Activated naive CD4-positive, alpha-beta T cell treated with anti-CD3 and anti-CD28 coated beads, Interleukin-2, amount 50 U/mL, for 72 hours (primary cell): ENCODE data around the gene EIF3B. TPM values are rescaled to one million over a fixed set of nuclear protein-coding genes. Genes with fewer than 3 reads are reported as not detected.
"Not testable (repeated sequence)": the region's sequence is repeated elsewhere in the genome, so short reads cannot be mapped to it uniquely, and the experiment has no call there.

Source experiments
- ATAC-seq, 2 donors: fragments of 150-1000 bp; cut with Tn5 transposase; 2 replicates each; pipeline ENCODE4 v1.10.0; 2021; ENCODE audit warnings: mild to moderate bottlenecking in 2 of 2, moderate library complexity in 2 of 2
- DNase-seq, 2 donors: peaks; one replicate each; pipeline ENCODE4 v3.0.0; 2021 to 2022; ENCODE audit warnings: low spot score in 2 of 2
- H3K27ac Mint-ChIP-seq, 2 donors: one replicate each; pipeline ENCODE4 v1.8.0; 2022; ENCODE audit warnings: mild to moderate bottlenecking in 2 of 2, mixed read lengths in 2 of 2
- H3K36me3 Mint-ChIP-seq, 2 donors: one replicate each; pipeline ENCODE4 v1.8.0; 2022; ENCODE audit warnings: mixed read lengths in 2 of 2
- H3K9me3 Mint-ChIP-seq, 2 donors: one replicate each; pipeline ENCODE4 v1.8.0; 2022; ENCODE audit warnings: mixed read lengths in 2 of 2
- total RNA-seq, 2 donors: library from RNA; stranded (reverse); gene quantifications; one replicate each; pipeline ENCODE4 v1.2.3, GENCODE V29; 2022

The EIF3B gene
- total RNA-seq, 2 donors from 2014 or later = 130 to 260 TPM

- peak in 1 of 2 donors; percentile 39 for DNase-seq
- Mint-ChIP-seq H3K9me3 (peaks cover 0 to 4% of the 10 kb centered on the region in 2 donors), H3K27ac (peak overlapping the region in 1 of 2 donors; percentile 65), H3K36me3 (peaks cover 5 to 15% of the 10 kb centered on the region in 2 donors)
- peak; percentile 5 to 15 for ATAC-seq
Measured at GRCh38 chr7:2403718-2404648, 49.4 kb downstream of the EIF3B start.

GRCh38 chr7:2404714-2405119 lies 50.1 kb downstream of the EIF3B start:
- DNase-seq (no peak), ATAC-seq (no peak)
- Mint-ChIP-seq H3K36me3 (peaks cover 5 to 15% of the 10 kb centered on the region in 2 donors), H3K9me3 (peaks cover 0 to 4% of the 10 kb centered on the region in 2 donors), H3K27ac (peak overlapping the region in 1 of 2 donors; percentile 65)

GRCh38 chr7:2405201-2405600 lies 50.6 kb downstream of the EIF3B start:
- H3K9me3 Mint-ChIP-seq = peaks cover 0 to 4% of the 10 kb centered on the region in 2 donors
- DNase-seq (no peak), ATAC-seq (no peak)
- peak overlapping the region; percentile 65 to 73 for H3K27ac Mint-ChIP-seq
- H3K36me3 Mint-ChIP-seq = peaks cover 5 to 15% of the 10 kb centered on the region in 2 donors

- Mint-ChIP-seq H3K9me3 (peaks cover 0 to 4% of the 10 kb centered on the region in 2 donors), H3K27ac (peak overlapping the region; percentile 65 to 73), H3K36me3 (peaks cover 5 to 15% of the 10 kb centered on the region in 2 donors)
- DNase-seq (peak; percentile 58 to 78), ATAC-seq (peak; percentile 79 to 87)
Measured at GRCh38 chr7:2405601-2406345, 51.1 kb downstream of the EIF3B start.

- Mint-ChIP-seq H3K27ac (no peak overlapping the region), H3K9me3 (peaks cover 0 to 1% of the 10 kb centered on the region in 2 donors), H3K36me3 (peaks cover 5 to 10% of the 10 kb centered on the region in 2 donors)
- ATAC-seq (no peak), DNase-seq (no peak)
Measured at GRCh38 chr7:2409745-2410414, 55.3 kb downstream of the EIF3B start.

- peaks cover 5 to 6% of the 10 kb centered on the region in 2 donors for H3K36me3 Mint-ChIP-seq
- no peak overlapping the region for H3K27ac Mint-ChIP-seq
- DNase-seq = no peak
- no peak for ATAC-seq
- no peaks in the 10 kb centered on the region for H3K9me3 Mint-ChIP-seq
Measured at GRCh38 chr7:2411049-2411448, 56.4 kb downstream of the EIF3B start.

GRCh38 chr7:2411815-2412586 lies 57.4 kb downstream of the EIF3B start:
- no peaks in the 10 kb centered on the region for H3K9me3 Mint-ChIP-seq
- H3K27ac Mint-ChIP-seq = no peak overlapping the region
- peaks cover 0 to 2% of the 10 kb centered on the region in 2 donors for H3K36me3 Mint-ChIP-seq
- no peak for ATAC-seq
- no peak for DNase-seq

GRCh38 chr7:2412587-2413201 lies 58.1 kb downstream of the EIF3B start:
- DNase-seq (no peak), ATAC-seq (no peak)
- no peak overlapping the region for H3K27ac Mint-ChIP-seq
- no peaks in the 10 kb centered on the region for H3K9me3 Mint-ChIP-seq
- no peaks in the 10 kb centered on the region for H3K36me3 Mint-ChIP-seq

- ATAC-seq (no peak), DNase-seq (no peak)
- Mint-ChIP-seq H3K36me3 (no peaks in the 10 kb centered on the region), H3K9me3 (no peaks in the 10 kb centered on the region), H3K27ac (no peak overlapping the region)
Measured at GRCh38 chr7:2416063-2416462, 61.4 kb downstream of the EIF3B start.

GRCh38 chr7:2416650-2417049 lies 62.0 kb downstream of the EIF3B start:
- no peaks in the 10 kb centered on the region for H3K36me3 Mint-ChIP-seq
- H3K9me3 Mint-ChIP-seq = no peaks in the 10 kb centered on the region
- DNase-seq (no peak), ATAC-seq (no peak)
- H3K27ac Mint-ChIP-seq = no peak overlapping the region

GRCh38 chr7:2417178-2417577 lies 62.6 kb downstream of the EIF3B start:
- H3K9me3 Mint-ChIP-seq, H3K27ac Mint-ChIP-seq, H3K36me3 Mint-ChIP-seq, ATAC-seq, DNase-seq: not testable (repeated sequence)

- Mint-ChIP-seq H3K9me3 (no peaks in the 10 kb centered on the region), H3K36me3 (no peaks in the 10 kb centered on the region), H3K27ac (no peak overlapping the region)
- ATAC-seq (peak; percentile 65 to 73), DNase-seq (no peak)
Measured at GRCh38 chr7:2417981-2418481, 63.4 kb downstream of the EIF3B start.

GRCh38 chr7:2420216-2420933 lies 65.7 kb downstream of the EIF3B start:
- Mint-ChIP-seq H3K36me3 (no peaks in the 10 kb centered on the region), H3K9me3 (no peaks in the 10 kb centered on the region), H3K27ac (no peak overlapping the region)
- DNase-seq (no peak), ATAC-seq (peak; percentile 67 to 75)

- no peak for DNase-seq
- no peaks in the 10 kb centered on the region for H3K36me3 Mint-ChIP-seq
- ATAC-seq = no peak
- peak overlapping the region in 1 of 2 donors; percentile 57 for H3K27ac Mint-ChIP-seq
- no peaks in the 10 kb centered on the region for H3K9me3 Mint-ChIP-seq
Measured at GRCh38 chr7:2421943-2422310, 67.3 kb downstream of the EIF3B start.

- Mint-ChIP-seq H3K9me3 (no peaks in the 10 kb centered on the region), H3K27ac (no peak overlapping the region), H3K36me3 (peaks cover 0 to under 1% of the 10 kb centered on the region in 2 donors)
- no peak for DNase-seq
- ATAC-seq = no peak
Measured at GRCh38 chr7:2425749-2426148, 71.1 kb downstream of the EIF3B start.
